ENCODE measurements around the gene KCNMA1. TPM values are rescaled to one million over a fixed set of nuclear protein-coding genes. Genes with fewer than 3 reads are reported as not detected.

KCNMA1 gene
- total RNA-seq, 1 experiment from 2014 or later = 0.49 TPM

DNA sequence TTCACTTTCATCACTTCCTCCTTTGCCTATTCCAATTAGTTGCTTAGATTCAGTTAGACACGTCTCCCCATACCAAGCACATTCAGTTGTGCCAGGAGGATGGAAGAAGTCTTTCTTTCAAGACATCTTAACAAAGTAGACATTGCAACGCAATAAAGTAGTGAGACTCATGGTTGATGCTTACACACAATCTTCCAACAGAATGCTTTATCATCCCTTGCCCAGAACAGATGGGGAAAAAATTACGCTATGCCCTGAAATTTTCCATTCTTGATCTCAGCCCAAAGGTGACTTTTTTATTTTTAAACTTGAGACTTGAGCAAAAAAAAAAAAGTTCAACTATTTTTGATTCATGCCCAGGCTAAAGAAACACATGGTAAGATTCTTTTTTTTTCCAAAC lies 74.9 kb downstream of the KCNMA1 start:
- RAD21 ChIA-PET (ENCODE audit: low non-redundant PET in 1 of 2, low total read pairs in 2 of 2, uncharacterized antibody in 2 of 2, unreplicated experiment in 2 of 2) = no interaction called here
- peaks cover 16 to 33% of the 10 kb centered on the region in 2 experiments for H3K4me1 ChIP-seq (ENCODE audit: control insufficient read depth in 1 of 2, insufficient read depth in 2 of 2, low read length in 2 of 2)
- H3K4me2 ChIP-seq (ENCODE audit: low read length) = no peak overlapping the region
- CTCF ChIA-PET = interaction anchor here (1.3 kb wide), 1 partner anchor 9 kb away, joined by 3 read pairs; no protein-coding TSS in a partner anchor
- no peaks in the 10 kb centered on the region for H3K9me2 ChIP-seq (ENCODE audit: insufficient read depth)
- H3K27me3 ChIP-seq (ENCODE audit: insufficient read depth, low read length) = no peaks in the 10 kb centered on the region
- H3K9ac ChIP-seq (ENCODE audit: low read length) = no peak overlapping the region
- TF ChIP-seq POLR2A (IDR thresholded peaks at IDR 0.05; ENCODE audit: borderline replicate concordance, extremely low read depth, insufficient read depth, insufficient read length) (no peak), SIN3A (IDR thresholded peaks at IDR 0.05; ENCODE audit: low read depth) (no peak), ZFX (IDR thresholded peaks at IDR 0.05) (no peak), JUND (IDR thresholded peaks at IDR 0.05) (no peak), CBX3 (IDR thresholded peaks at IDR 0.05; ENCODE audit: low read depth) (no peak), FOSL1 (IDR thresholded peaks at IDR 0.05; ENCODE audit: low read depth) (no peak), EZH2phosphoT487 (IDR thresholded peaks at IDR 0.05; ENCODE audit: borderline replicate concordance) (no peak), ELF1 (IDR thresholded peaks at IDR 0.05; ENCODE audit: borderline replicate concordance, low read depth) (no peak), YY1 (IDR thresholded peaks at IDR 0.05; ENCODE audit: extremely low read depth, insufficient replicate concordance, low read depth, low read length) (no peak), POLR2AphosphoS5 (IDR thresholded peaks at IDR 0.05; ENCODE audit: low read depth, low read length) (no peak)
- no peaks in the 10 kb centered on the region for H3K9me3 ChIP-seq (ENCODE audit: control insufficient read depth in 1 of 2, insufficient read depth in 1 of 2, low read depth in 1 of 2, low read length in 2 of 2)
- no peaks in the 10 kb centered on the region for H3K79me2 ChIP-seq (ENCODE audit: insufficient read depth, low read length)
- DNase-seq (ENCODE audit: low read depth, low spot score) = no peak
- intact Hi-C loops (cut with micrococcal nuclease) = loop anchor here (5.0 kb wide), 1 partner anchor 50 kb away; no protein-coding TSS in a partner anchor
- H2AFZ ChIP-seq (ENCODE audit: low read depth, low read length, poor library complexity, severe bottlenecking) = no peak overlapping the region
- no TSS peak for BruUV-seq (replicated peaks)
- no peaks in the 10 kb centered on the region for H4K20me1 ChIP-seq (ENCODE audit: insufficient read depth)
- POLR2A ChIA-PET = interaction anchor here (0.8 kb wide), 1 partner anchor 9 kb away, joined by 3 read pairs; no protein-coding TSS in a partner anchor
- no peak overlapping the region for H3K27ac ChIP-seq (ENCODE audit: low read depth, low read length)
- no peaks in the 10 kb centered on the region for H3K36me3 ChIP-seq (ENCODE audit: control insufficient read depth in 1 of 2, insufficient read depth in 2 of 2, low read length in 2 of 2)
- no peak overlapping the region for H3K4me3 ChIP-seq (replicated peaks in 1 of 2; ENCODE audit: low read depth in 1 of 2, low read length in 2 of 2)
- no peak for ATAC-seq

DNA sequence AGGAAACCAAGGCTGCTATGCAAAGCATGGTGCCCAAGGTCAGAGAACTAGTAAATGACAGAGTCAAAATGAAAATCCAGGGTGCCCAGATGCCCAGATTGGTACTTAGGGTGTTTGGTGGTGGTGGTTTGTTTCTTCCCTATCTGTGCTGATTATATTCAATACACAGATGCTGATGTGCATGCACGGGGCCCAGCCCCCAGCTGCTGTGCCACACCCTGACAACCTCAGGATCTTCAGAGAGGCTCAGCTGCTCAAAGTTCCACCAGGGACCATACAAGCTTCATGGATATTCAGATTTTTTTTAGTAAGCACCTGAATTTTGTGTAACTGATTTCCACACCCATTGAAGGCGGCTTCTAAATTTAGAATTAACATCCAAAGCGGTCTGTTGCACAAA lies 75.6 kb downstream of the KCNMA1 start:
- Histone ChIP-seq H2AFZ (ENCODE audit: low read depth, low read length, poor library complexity, severe bottlenecking) (no peak overlapping the region), H4K20me1 (ENCODE audit: insufficient read depth) (no peaks in the 10 kb centered on the region), H3K79me2 (ENCODE audit: insufficient read depth, low read length) (no peaks in the 10 kb centered on the region), H3K4me2 (ENCODE audit: low read length) (no peak overlapping the region), H3K9me2 (ENCODE audit: insufficient read depth) (no peaks in the 10 kb centered on the region), H3K27ac (ENCODE audit: low read depth, low read length) (no peak overlapping the region), H3K9me3 (ENCODE audit: control insufficient read depth in 1 of 2, insufficient read depth in 1 of 2, low read depth in 1 of 2, low read length in 2 of 2) (no peaks in the 10 kb centered on the region), H3K36me3 (ENCODE audit: control insufficient read depth in 1 of 2, insufficient read depth in 2 of 2, low read length in 2 of 2) (no peaks in the 10 kb centered on the region), H3K4me1 (ENCODE audit: control insufficient read depth in 1 of 2, insufficient read depth in 2 of 2, low read length in 2 of 2) (peaks cover 16 to 33% of the 10 kb centered on the region in 2 experiments), H3K9ac (ENCODE audit: low read length) (no peak overlapping the region), H3K27me3 (ENCODE audit: insufficient read depth, low read length) (no peaks in the 10 kb centered on the region), H3K4me3 (replicated peaks in 1 of 2; ENCODE audit: low read depth in 1 of 2, low read length in 2 of 2) (no peak overlapping the region)
- CTCF ChIA-PET = no interaction called here
- ATAC-seq (no peak), DNase-seq (ENCODE audit: low read depth, low spot score) (no peak)
- POLR2A ChIA-PET = interaction anchor here (0.8 kb wide), 1 partner anchor 8 kb away, joined by 3 read pairs; no protein-coding TSS in a partner anchor
- intact Hi-C loops (cut with micrococcal nuclease) = loop anchor here (5.0 kb wide), 1 partner anchor 50 kb away; no protein-coding TSS in a partner anchor
- TF ChIP-seq, protein P1, sequence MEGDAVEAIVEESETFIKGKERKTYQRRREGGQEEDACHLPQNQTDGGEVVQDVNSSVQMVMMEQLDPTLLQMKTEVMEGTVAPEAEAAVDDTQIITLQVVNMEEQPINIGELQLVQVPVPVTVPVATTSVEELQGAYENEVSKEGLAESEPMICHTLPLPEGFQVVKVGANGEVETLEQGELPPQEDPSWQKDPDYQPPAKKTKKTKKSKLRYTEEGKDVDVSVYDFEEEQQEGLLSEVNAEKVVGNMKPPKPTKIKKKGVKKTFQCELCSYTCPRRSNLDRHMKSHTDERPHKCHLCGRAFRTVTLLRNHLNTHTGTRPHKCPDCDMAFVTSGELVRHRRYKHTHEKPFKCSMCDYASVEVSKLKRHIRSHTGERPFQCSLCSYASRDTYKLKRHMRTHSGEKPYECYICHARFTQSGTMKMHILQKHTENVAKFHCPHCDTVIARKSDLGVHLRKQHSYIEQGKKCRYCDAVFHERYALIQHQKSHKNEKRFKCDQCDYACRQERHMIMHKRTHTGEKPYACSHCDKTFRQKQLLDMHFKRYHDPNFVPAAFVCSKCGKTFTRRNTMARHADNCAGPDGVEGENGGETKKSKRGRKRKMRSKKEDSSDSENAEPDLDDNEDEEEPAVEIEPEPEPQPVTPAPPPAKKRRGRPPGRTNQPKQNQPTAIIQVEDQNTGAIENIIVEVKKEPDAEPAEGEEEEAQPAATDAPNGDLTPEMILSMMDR (IDR thresholded peaks at IDR 0.05 in 2 of 3, conservative IDR thresholded peaks at IDR 0.05 in 1 of 3; ENCODE audit: borderline replicate concordance in 1 of 3, insufficient read depth in 1 of 3, low read depth in 2 of 3, low read length in 2 of 3) = no peak
- TF ChIP-seq SRF (IDR thresholded peaks at IDR 0.05; ENCODE audit: low read depth) (no peak), REST (IDR thresholded peaks at IDR 0.05; ENCODE audit: low read depth) (no peak), ELF1 (IDR thresholded peaks at IDR 0.05; ENCODE audit: borderline replicate concordance, low read depth) (no peak), EZH2 (IDR thresholded peaks at IDR 0.05) (no peak), EZH2phosphoT487 (IDR thresholded peaks at IDR 0.05; ENCODE audit: borderline replicate concordance) (no peak), POLR2AphosphoS5 (IDR thresholded peaks at IDR 0.05; ENCODE audit: low read depth, low read length) (no peak), TCF7L2 (IDR thresholded peaks at IDR 0.05; ENCODE audit: borderline replicate concordance, extremely low read depth, insufficient read depth, insufficient read length) (no peak)
- BruUV-seq (replicated peaks) = no TSS peak
- RAD21 ChIA-PET (ENCODE audit: low non-redundant PET in 1 of 2, low total read pairs in 2 of 2, uncharacterized antibody in 2 of 2, unreplicated experiment in 2 of 2) = no interaction called here

Data from HCT116 (cell line).